Neuron (in vitro differentiated cells): ENCODE data around the gene NGF.

Experiments
- H2AFZ ChIP-seq: one replicate; pipeline ENCODE4 v1.6.1; 2013; ENCODE audit warnings: low read depth, mild to moderate bottlenecking, inconsistent platforms, low read length, moderate library complexity
- H3K27me3 ChIP-seq: one replicate; pipeline ENCODE4 v1.6.1; 2013; ENCODE audit warnings: low read length; ENCODE audit not compliant: insufficient read depth
- H3K36me3 ChIP-seq: one replicate; pipeline ENCODE4 v1.6.1; 2013; ENCODE audit warnings: low read length; ENCODE audit not compliant: insufficient read depth
- H3K4me1 ChIP-seq: one replicate; pipeline ENCODE4 v1.6.1; 2013; ENCODE audit warnings: low read length; ENCODE audit not compliant: insufficient read depth
- H3K4me3 ChIP-seq: 2 replicates; pipeline ENCODE4 v1.5.1; 2013; ENCODE audit warnings: mild to moderate bottlenecking, low read length, moderate library complexity
- H3K9me3 ChIP-seq: one replicate; pipeline ENCODE4 v1.6.1; 2013; ENCODE audit warnings: low read length

NGF gene

DNA sequence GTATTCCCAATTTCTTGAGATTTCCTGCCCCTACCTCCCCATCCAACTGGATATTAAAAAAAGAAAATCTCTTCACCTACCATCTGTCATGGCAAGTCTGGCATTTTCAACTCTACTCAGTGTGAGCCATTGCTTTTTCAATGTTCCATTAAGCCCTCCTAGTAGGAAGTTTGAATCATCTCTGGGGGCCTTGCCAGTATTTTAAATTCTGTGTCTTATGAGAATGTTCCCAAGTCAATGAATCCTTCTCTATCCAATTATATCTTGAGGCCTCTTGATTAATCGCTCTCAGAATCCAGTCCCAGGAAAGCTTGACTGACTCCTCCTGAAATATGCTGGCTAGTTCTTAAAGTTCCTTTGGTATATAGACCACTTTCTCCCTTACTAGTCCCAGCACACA lies 91.5 kb downstream of the NGF start:
- no peak overlapping the region for H3K4me3 ChIP-seq
- H3K4me1 ChIP-seq = no peaks in the 10 kb centered on the region
- H3K36me3 ChIP-seq = no peaks in the 10 kb centered on the region
- H3K9me3 ChIP-seq = no peaks in the 10 kb centered on the region
- H2AFZ ChIP-seq = no peak overlapping the region
- H3K27me3 ChIP-seq = no peaks in the 10 kb centered on the region

DNA sequence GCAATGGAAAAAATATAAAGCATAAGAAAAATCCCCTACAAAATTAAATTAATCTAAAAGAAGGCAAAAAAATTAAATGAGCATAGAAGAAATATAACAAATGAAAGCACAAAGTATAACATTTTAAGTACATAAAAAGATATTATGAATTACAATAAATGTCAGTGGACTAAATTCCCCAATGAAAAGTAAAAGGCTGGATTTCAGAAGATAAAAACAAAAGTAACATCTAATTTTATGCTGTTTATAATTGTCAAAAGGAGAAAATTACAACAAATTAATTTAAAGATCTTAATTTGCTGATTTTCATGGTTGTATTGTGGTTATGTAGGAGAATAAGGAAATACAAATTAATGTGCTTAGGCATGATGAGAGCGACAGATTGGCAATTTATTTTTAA lies 92.8 kb downstream of the NGF start:
- no peak overlapping the region for H2AFZ ChIP-seq

DNA sequence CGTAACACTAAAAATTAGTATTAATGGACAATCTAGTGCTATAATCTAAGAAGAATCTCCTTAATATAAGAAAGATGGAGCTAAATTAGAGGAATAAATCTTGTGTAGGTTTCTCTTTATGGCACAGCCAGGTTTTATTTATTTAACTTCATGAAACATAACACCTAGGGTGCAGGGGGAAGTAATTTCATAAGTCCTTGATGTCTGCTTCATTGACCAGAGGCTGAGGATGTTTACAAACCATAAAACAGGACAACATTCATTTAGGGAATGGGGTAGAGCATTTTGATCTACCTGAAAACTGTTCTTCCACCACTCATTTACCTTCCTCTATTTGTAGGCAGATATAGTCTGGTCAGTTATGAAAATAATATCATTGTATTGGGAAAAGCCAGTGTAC lies 95.5 kb downstream of the NGF start:
- no peaks in the 10 kb centered on the region for H3K4me1 ChIP-seq
- H3K9me3 ChIP-seq = no peaks in the 10 kb centered on the region
- H3K4me3 ChIP-seq = no peak overlapping the region
- H2AFZ ChIP-seq = no peak overlapping the region
- no peaks in the 10 kb centered on the region for H3K36me3 ChIP-seq
- H3K27me3 ChIP-seq = no peaks in the 10 kb centered on the region

More for the DNA sequence above, 92.8 kb downstream of the NGF start:
- H3K27me3 ChIP-seq = no peaks in the 10 kb centered on the region
- H3K9me3 ChIP-seq = no peaks in the 10 kb centered on the region
- no peak overlapping the region for H3K4me3 ChIP-seq
- H3K36me3 ChIP-seq = no peaks in the 10 kb centered on the region
- no peaks in the 10 kb centered on the region for H3K4me1 ChIP-seq

DNA sequence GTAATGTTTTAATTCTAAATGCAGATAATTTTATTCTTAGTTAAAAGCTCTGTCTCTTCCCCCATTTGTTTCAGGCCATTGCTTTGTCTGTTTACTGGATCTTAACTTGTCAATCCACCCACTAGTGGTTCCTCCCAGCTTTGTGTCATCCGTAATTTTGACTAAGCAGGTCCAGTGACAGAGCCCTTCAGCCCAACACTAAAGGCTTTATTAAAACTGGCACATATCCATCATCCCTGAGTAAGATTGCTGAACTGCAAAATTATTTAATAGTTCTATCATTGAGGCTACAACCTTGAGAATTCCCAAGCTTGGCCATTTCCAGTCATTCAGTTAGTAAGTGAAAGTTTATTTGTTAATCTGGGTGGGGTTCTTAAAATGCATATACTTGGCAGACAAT lies 96.7 kb downstream of the NGF start:
- Histone ChIP-seq H2AFZ (no peak overlapping the region), H3K4me3 (no peak overlapping the region)

DNA sequence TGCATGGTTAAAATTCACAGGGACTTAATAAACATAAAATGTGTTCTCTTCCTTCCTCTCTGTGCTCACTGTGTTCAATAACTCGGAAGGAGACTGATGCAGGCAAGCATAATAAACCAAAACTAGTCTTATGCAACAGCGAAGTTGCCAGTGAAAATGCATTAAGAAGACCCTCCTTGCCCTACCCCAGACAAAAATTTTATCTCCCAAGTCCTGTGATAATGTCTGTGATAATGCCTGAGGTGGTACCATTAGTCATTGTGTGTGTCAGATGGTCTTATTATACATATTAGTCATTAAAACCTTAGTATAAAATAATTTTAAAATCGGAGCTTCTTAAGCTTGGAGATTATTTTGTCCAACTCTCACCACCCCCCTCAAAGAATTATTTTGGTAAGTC lies 97.8 kb downstream of the NGF start:
- Histone ChIP-seq H2AFZ (no peak overlapping the region), H3K27me3 (no peaks in the 10 kb centered on the region), H3K4me3 (no peak overlapping the region), H3K4me1 (no peaks in the 10 kb centered on the region), H3K9me3 (no peaks in the 10 kb centered on the region), H3K36me3 (no peaks in the 10 kb centered on the region)

More for the DNA sequence above, 96.7 kb downstream of the NGF start:
- Histone ChIP-seq H3K9me3 (no peaks in the 10 kb centered on the region), H3K27me3 (no peaks in the 10 kb centered on the region), H3K4me1 (no peaks in the 10 kb centered on the region), H3K36me3 (no peaks in the 10 kb centered on the region)

DNA sequence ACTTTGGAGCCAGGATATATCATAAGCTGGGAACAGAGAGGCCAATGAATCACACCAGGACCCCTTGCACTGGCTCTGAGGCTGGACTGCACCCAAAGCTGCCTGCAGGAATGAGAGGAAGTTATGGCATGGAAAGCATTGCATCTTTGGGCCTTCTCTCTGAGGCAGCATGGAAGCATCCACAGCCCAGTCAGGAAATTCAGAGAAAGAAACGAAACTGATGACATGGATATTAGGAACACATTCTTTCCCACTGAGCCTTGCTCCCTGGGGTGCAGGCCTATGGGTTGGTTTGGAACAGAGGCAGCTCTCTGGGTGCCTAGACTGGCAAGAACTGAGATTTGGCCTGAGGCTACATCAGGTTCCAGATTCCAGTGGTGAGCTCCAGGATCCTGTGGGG lies 98.6 kb downstream of the NGF start:
- H3K9me3 ChIP-seq = no peaks in the 10 kb centered on the region
- H2AFZ ChIP-seq = no peak overlapping the region
- H3K4me3 ChIP-seq = no peak overlapping the region
- no peaks in the 10 kb centered on the region for H3K27me3 ChIP-seq
- H3K4me1 ChIP-seq = no peaks in the 10 kb centered on the region
- H3K36me3 ChIP-seq = no peaks in the 10 kb centered on the region

DNA sequence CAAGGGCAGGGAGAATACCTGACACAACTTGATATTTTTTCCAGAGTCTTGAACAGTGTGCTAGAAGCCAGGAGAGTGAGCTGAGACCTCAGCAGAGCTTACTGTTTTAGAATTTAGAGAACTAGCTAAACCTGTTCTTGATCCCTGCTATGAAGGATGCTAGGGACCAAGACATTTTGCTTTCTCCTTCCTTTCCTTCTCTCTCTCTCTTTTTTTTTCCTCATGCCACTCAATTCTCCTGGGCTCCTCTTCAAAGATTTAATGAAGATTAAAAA lies 99.0 kb downstream of the NGF start:
- Histone ChIP-seq H3K4me1 (no peaks in the 10 kb centered on the region), H3K27me3 (no peaks in the 10 kb centered on the region), H3K4me3 (no peak overlapping the region), H3K9me3 (no peaks in the 10 kb centered on the region), H2AFZ (no peak overlapping the region), H3K36me3 (no peaks in the 10 kb centered on the region)

DNA sequence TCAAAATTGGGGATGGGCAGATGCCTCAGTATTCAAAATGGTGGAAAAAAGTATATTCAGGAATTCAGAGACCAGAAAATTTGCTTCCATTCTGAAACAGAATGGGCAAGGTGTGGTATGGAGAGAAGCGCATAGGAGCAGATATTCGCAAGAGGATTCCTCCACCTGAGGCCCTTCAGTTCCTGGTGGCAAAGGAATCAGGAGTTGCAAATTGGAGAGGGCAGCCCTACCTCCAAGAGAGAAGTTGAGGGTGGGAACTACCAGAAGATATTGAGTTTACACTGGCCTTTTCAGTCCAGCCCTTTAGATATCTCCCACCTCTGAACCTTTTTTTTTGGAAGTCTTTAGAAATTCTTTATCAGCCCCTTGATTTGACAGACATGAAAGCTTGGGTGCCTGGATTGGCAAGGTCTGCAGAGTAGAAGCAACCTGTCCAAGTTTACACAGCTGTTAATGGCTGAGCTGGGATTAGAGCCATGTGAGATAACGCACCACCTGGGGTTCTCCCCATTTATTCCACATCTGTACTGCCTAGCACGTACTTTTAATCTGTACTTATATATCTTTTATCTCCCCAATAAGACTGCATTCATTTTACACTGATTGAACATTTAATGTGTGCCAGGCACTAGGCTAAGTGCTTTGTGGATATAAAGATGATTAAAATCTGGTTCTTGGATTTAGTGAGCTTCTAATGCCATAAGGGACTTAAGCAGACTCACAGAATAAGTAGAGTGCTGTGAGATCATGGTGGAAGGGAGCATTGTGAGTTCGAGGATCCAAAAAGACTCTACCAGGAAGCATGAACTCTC lies 99.5 kb downstream of the NGF start:
- no peaks in the 10 kb centered on the region for H3K36me3 ChIP-seq
- H2AFZ ChIP-seq = no peak overlapping the region
- H3K27me3 ChIP-seq = no peaks in the 10 kb centered on the region
- H3K9me3 ChIP-seq = no peaks in the 10 kb centered on the region
- H3K4me3 ChIP-seq = no peak overlapping the region
- H3K4me1 ChIP-seq = no peaks in the 10 kb centered on the region

DNA sequence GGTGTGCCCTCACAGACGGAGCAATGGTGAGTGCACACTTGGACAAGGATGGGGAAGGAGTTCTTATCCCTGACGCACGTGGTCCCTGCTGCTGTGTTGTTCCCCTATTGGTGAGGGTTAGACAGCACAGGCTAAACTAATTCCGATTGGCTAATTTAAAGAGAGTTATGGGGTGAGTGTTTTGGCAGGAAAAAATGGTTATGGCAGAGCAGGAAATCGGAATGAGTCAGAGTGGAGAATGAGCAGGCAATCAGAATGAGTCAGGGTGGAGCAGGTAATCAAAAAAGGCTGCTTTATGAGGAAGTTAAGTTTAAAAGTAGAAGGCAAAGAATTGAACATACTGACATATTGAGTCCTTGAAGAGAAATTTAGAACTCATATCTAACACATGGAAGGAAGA lies 100.5 kb downstream of the NGF start:
- H3K27me3 ChIP-seq = no peaks in the 10 kb centered on the region
- H2AFZ ChIP-seq = no peak overlapping the region
- H3K36me3 ChIP-seq = no peaks in the 10 kb centered on the region
- no peaks in the 10 kb centered on the region for H3K4me1 ChIP-seq
- H3K9me3 ChIP-seq = no peaks in the 10 kb centered on the region
- no peak overlapping the region for H3K4me3 ChIP-seq

DNA sequence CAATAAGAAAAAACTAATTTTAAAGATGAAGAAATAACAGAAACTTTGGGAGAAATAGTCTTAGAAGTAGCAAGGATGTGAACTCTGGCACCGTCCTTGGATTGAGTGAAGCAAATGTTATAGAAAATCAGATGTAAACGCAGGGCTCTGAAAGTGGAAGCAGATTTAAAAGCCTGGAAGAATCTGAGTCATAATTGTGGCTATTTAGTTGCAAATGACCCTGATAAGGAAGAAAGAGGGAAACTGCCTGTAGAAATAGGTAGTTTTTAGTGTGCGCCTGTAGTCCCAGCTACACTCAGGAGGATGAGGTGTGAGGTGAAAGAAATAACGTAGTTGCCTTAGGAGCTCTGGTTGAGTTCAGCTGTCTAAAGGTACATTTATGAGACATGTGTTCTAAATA lies 101.0 kb downstream of the NGF start:
- Histone ChIP-seq H3K9me3 (no peaks in the 10 kb centered on the region), H3K4me1 (no peaks in the 10 kb centered on the region), H2AFZ (no peak overlapping the region), H3K27me3 (no peaks in the 10 kb centered on the region), H3K36me3 (no peaks in the 10 kb centered on the region), H3K4me3 (no peak overlapping the region)
